Right hindlimb (tissue), 1 donor: ENCODE results near the gene LIMS2.

ENCODE experiments used
- DNase-seq: peaks from one replicate; pipeline ENCODE4 v3.0.0-alpha.2; 2018

The LIMS2 gene

DNA sequence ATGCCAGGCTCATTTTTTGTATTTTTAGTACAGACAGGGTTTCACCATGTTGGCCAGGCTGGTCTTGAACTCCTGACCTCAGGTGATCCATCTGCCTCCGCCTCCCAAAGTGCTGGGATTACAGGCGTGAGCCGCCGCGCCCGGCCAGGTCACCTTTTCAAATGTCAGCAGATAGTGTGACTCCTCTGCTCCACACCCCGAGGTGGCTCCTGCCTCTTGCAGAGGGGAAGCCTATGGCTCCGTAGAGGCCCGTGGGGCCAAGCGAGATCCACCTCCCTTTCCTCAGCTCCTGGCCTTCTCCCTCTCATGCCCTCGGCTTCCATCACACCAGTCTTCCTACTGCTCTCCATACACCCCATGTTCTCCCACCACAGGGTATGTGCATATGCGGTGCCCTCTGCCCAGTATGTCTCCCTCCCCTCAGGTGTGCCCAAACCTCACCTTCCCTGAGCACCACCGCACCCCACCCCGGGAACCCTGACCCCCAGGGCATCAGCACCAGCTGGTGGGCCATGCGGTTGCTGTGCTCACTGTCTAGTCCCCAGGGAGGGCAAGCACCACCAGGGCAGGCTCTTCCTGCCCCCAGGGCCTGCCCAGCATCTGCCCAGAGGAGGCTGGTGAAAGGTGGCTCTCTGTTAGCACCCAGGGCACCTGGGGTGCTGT is 18.6 kb downstream of the LIMS2 start:
- DNase-seq: peak; percentile 13

GRCh38 chr2:127655209-127656073 is 19.9 kb downstream of the LIMS2 start:
- peak; percentile 17 for DNase-seq

GRCh38 chr2:127654838-127655175 is 20.5 kb downstream of the LIMS2 start:
- DNase-seq: peak; percentile 23

DNA sequence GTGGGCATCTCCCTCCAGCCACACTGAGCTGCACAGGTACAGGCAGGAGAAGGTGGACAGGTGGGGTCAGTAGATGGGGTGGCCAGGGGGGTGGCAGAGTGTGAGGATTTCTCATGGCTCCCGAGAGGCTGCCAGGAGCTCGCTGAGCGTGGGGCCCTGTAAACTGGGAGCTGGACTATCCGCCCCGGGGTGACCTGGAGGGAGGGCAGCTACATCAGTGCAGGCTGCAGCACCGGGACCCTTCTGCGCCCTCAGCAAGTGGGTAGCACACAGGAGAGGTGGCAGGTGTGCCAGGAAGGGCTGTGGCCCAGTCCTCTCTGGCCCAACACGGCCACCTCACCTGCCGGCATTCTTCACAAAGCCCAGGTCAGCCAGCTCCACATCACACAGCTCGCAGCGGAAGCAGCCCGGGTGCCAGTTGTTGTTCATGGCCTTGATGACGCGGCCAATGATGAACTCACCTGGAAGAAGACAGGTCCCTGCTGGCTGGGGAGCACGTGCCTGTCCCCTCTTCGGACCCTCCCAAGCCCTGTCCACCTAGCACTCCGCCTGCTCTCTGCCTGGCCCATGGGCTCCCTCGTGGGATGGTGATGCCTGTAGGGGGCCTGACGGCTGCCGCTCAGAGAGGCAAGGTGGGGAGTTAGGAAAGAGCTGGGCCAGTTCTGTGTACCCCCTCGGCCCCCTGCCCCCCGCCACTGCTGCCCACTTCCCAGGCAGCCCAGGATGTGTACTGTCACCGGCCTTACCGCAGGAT is 21.1 kb downstream of the LIMS2 start:
- peak; percentile 15 for DNase-seq

DNA sequence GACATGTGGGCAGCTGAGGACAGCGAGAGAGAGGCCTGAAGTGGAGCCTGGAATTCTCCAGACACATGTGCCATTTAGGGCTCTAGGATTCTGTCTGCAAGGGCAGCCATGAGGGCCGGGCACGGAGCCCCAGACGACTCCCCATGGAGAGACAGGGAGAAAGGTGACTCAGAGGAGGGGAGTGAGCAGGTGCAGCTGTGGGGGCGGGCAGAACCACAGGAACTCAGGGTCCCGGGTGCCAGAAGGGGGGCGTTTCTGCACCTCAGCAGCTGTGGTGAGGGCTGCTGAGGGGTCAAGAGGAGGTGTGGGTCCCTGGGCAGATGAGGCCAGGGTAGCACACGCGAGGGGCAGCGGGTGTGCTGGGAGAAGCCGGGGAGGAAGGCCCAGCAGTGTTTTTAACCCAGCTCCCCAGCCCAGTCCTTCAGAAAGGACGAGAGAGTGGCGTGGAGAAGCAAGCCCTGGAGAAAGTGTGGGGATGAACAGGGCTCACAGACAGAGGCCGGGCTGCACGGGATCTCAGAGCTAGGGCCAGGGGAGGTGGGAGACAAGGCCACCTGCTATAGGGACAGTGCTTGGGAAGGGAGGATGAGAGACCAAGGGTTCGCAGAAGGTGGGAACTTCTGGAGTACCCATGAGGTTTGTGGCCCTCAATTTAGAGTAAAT is 21.8 kb downstream of the LIMS2 start:
- peak; percentile 15 for DNase-seq

- DNase-seq: peak; percentile 8
Observed at GRCh38 chr2:127652786-127653357, 22.5 kb downstream of the LIMS2 start.

DNA sequence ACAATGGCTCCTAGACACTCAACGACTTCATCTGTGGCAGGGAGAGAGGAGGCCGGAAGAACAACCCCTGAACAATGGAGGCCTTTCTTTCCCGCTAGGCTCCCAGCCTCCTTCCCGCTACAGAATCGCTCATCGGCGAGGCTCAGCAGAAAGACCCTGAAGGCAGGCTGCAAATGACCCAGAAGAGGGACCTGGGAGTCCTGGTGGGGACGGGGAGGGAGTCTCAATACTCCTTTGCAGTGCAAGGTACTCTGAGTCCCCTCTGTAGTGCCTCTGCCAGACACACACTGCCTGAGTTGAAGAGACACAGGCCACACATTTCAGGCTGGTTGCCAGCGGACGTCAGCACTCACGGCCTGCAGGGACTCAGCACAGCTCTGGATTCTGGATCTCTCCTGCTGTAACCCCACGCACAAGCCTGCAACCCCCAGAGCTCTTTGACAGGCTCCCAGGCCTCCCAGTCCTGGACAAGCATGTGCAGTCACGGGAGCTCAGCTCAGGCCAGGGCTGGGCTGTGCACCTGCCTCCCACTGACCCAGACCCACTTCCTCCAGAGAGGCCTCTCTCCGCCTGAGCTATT is 23.3 kb downstream of the LIMS2 start:
- peak; percentile 79 for DNase-seq

- DNase-seq: peak; percentile 13
Observed at GRCh38 chr2:127651381-127651809, 23.9 kb downstream of the LIMS2 start.

GRCh38 chr2:127650785-127651380 is 24.4 kb downstream of the LIMS2 start:
- DNase-seq: peak; percentile 29

GRCh38 chr2:127650041-127650784 is 25.1 kb downstream of the LIMS2 start:
- DNase-seq: peak; percentile 27

- DNase-seq: peak; percentile 74
Observed at GRCh38 chr2:127649684-127650040, 25.7 kb downstream of the LIMS2 start.

DNA sequence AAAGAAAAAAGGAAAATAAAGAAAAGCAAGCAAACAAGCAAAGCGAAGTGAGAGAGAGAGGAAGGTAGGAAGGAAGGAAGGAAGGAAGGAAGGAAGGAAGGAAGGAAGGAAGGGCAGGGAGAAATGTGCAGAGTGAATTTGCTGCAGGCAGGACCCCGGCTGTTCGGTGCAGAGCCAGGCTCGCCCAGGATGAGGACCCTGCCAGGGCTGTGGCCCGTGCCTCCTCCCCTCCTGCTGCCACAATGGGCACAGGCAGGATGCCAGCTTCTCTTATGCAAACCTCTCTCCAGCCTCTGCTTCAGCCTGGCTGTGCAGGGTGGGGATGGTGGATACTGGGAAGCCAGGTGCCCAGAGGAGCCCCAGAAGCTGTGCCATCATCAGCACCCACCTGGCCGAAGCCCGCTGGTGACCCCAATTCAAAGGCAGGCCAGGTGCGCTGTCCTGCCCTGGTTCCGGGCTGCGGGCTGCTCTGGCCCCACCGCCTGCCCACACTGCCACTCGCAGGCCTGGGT is 26.2 kb downstream of the LIMS2 start:
- peak; percentile 28 for DNase-seq

GRCh38 chr2:127648321-127648720 is 27.0 kb downstream of the LIMS2 start:
- DNase-seq: no peak

- no peak for DNase-seq
Observed at GRCh38 chr2:127647242-127648190, 27.8 kb downstream of the LIMS2 start.

DNA sequence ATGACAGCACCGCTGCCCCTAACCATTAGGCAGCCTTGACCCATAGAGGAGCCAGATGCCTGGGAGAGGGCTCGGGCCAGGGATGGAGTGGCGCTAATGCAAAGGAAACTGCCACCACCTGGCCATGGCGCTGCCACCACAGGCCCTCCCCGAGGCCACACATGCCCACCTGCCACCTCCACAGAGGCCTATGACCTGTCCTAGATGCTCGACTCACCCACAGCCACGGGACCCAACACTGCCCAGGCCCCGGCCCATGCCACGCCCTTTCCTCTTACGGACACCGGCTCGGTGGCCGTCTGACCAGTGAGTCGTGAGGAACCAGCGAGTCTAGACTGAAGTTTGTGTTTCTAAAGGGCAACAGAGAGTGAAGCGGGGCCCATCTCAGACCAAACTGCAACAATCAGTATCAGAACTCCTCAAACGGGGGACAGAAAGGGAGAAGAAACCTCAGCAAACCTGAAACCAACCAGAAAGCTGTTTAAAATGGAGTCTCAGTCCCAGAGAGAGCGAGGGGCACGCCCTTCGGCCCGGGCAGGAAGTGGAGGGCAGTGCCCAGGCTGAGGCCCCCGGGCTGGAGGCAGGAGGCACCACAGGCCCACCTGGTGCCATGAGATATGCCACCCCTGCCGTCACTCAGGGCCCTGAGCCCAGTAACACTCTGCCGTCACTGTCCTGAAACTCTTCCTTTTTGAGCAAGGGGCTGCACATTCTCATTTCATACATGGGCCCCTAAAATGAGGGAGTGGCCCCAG is 28.7 kb downstream of the LIMS2 start:
- DNase-seq: no peak

DNA sequence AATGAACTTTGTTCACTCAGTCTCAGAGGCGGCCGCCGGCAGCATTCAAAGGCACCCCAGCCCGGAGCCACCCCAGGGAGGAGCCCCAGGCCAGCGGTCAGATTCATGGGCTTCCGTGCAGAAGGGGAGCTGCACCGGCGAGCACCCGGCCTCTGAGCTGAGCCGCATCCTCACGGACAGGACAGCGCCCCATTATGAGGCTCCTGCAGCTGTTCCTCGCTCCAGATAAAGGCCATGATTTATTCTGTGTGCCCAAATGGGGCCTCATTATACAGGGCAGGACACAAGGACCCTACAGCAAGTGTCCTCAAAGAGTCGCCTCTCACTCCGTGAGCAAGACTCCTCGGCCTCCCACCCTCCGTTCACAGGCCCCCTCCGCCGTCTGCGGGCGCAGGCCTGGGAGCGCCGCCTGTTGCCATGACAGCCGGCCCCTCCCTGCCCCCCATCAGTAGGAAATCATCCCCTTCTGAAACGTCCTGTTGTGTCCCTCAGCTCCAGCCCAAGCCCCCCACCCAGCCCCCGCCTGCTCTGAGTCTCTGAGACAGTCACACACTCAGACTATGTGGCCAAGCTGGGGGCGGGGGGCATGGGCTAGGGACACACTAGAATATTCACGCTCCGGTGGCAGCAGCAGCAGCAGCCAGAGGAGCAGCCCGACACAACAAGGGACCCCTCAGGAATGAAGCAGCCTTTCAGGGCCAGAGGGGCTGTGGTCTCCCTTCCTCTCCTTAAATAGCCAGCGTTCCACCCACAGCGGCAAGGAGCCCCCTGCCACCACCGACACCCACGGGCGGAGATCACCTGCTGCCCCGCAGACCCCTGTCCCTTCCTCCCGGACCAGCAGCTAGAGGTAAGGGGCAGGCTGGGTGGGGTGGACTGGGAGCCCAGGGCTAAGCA is 29.7 kb downstream of the LIMS2 start, which contains the start of gene GPR17:
Gene GPR17 (plus strand): TSS at position 759 of the 897 bp plus-strand sequence. CDS start 4,583 bp downstream, outside the sequence.
- no peak for DNase-seq

- no peak for DNase-seq
Observed at GRCh38 chr2:127645026-127645394, 30.3 kb downstream of the LIMS2 start.
